ENCODE results near the gene UNKL.

DNA sequence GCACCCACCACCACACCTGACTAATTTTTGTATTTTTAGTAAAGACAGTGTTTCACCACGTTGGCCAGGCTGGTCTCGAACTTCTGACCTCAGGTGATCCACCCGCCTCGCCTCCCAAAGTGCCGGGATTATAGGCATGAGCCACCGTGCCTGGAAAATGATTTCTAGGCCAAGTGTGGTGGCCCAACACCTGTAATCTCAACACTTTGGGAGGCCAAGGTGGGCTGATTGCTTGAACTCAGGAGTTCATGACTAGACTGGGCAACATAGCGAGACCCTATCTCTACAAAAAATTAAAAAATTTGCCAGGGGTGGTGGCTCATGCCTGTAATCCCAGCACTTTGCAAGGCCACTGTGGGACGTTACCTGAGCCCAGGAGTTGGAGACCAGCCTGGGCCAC lies 92.1 kb downstream of the UNKL start:
- TF ChIP-seq EP300 (IDR thresholded peaks at IDR 0.05; ENCODE audit: borderline replicate concordance): no peak
- no peak for TF ChIP-seq CREB1 (IDR thresholded peaks at IDR 0.05; ENCODE audit: low read depth)
- TF ChIP-seq EGR1 (IDR thresholded peaks at IDR 0.05): no peak
- no peak for TF ChIP-seq MAX (IDR thresholded peaks at IDR 0.05)
- no peak for TF ChIP-seq RAD21 (IDR thresholded peaks at IDR 0.05; ENCODE audit: low read depth)
- no peak for TF ChIP-seq TEAD4 (IDR thresholded peaks at IDR 0.05)
- TF ChIP-seq, protein P1, sequence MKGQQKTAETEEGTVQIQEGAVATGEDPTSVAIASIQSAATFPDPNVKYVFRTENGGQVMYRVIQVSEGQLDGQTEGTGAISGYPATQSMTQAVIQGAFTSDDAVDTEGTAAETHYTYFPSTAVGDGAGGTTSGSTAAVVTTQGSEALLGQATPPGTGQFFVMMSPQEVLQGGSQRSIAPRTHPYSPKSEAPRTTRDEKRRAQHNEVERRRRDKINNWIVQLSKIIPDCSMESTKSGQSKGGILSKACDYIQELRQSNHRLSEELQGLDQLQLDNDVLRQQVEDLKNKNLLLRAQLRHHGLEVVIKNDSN (IDR thresholded peaks at IDR 0.05): no peak
- TF ChIP-seq REST (IDR thresholded peaks at IDR 0.05; ENCODE audit: low read depth): no peak
- no peak for TF ChIP-seq ZBTB7A (IDR thresholded peaks at IDR 0.05; ENCODE audit: low read depth)
- TF ChIP-seq TAF1 (IDR thresholded peaks at IDR 0.05; ENCODE audit: low read depth): no peak

Data from Ishikawa (cell line).